GM10248 (cell line): ENCODE measurements around the gene FAM163B.

Source experiments
- CTCF ChIA-PET: fragments of 300-600 bp; sonication (Branson Sonifier 250); formaldehyde crosslinking; extraction: SDS; loops from one replicate; lab custom pipeline; 2021; ENCODE audit warnings: antibody characterized with exemption; lab: Yijun Ruan, JAX
- POLR2A ChIA-PET: fragments of 350-650 bp; sonication (Branson Sonifier 250); formaldehyde crosslinking; extraction: SDS; loops from one replicate; lab custom pipeline; 2020; ENCODE audit warnings: antibody characterized with exemption; lab: Yijun Ruan, JAX
- DNase-seq: peaks from one replicate; pipeline ENCODE4 v3.0.0; 2012; ENCODE audit errors: extremely low spot score
- CTCF ChIP-seq: IDR thresholded peaks from 2 replicates; pipeline ENCODE4 v1.5.1; 2012; ENCODE audit warnings: mild to moderate bottlenecking, low read depth; ENCODE audit errors: extremely low read depth, missing control alignments, control extremely low read depth

The FAM163B gene

GRCh38 chr9:133601746-133602145, 7.4 kb downstream of the FAM163B start:
- ChIA-PET CTCF (no interaction called here), POLR2A (no interaction called here)
- DNase-seq, result no peak
- TF ChIP-seq CTCF, result no peak

DNA sequence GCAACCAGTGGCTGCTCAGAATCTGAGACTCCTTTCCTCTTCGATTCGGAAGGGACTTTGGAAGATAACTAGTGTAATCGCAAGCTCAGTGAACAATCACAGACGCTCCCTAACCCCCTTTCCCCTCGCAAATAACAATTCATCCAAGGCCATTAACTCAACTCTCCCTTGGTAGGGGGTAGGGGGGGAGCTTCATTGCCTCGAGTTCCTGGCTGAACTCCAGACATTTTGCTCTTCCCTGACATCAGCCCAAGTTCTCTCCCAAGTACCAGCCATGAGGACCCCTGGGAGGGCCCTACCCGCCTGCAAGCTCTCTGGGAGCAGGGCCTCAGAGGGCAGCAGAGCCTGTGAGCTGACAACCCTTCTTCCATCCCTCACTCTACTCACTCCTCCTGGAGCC, 8.4 kb downstream of the FAM163B start:
- CTCF ChIA-PET, result no interaction called here
- POLR2A ChIA-PET, result no interaction called here
- DNase-seq, result no peak
- no peak for TF ChIP-seq CTCF

- no peak for DNase-seq
- TF ChIP-seq CTCF, result no peak
- ChIA-PET POLR2A (no interaction called here), CTCF (no interaction called here)
Observed at GRCh38 chr9:133599470-133600173, 9.6 kb downstream of the FAM163B start.

DNA sequence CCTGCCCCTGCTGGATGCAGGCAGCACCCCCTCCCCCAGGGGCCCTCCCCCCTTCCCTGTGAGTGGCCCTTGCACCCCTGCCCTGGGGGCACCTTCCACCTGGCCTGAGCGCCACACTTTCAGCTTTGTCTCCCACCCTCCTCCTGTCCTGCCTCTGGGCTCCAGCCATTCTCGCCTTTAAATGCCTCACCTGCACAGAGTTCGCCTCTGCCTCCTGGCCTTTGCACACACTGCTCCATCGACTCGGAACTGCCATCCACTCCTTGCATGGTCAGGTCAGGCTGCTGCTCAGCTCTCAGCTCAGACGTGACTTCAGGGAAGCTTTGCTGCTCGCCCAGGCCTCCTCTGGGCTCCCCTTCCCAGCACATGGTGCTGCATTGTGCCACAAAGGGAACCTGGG, 10.2 kb downstream of the FAM163B start:
- ChIA-PET CTCF (no interaction called here), POLR2A (no interaction called here)
- no peak for DNase-seq
- TF ChIP-seq CTCF, result no peak

- CTCF ChIA-PET, result interaction anchor here (0.9 to 1.1 kb wide), 2 partner anchors 10 to 31 kb away, joined by 3 read pairs; no protein-coding TSS in a partner anchor
- POLR2A ChIA-PET, result no interaction called here
- no peak for DNase-seq
- TF ChIP-seq CTCF, result no peak
Observed at GRCh38 chr9:133597316-133597957, 11.8 kb downstream of the FAM163B start.

DNA sequence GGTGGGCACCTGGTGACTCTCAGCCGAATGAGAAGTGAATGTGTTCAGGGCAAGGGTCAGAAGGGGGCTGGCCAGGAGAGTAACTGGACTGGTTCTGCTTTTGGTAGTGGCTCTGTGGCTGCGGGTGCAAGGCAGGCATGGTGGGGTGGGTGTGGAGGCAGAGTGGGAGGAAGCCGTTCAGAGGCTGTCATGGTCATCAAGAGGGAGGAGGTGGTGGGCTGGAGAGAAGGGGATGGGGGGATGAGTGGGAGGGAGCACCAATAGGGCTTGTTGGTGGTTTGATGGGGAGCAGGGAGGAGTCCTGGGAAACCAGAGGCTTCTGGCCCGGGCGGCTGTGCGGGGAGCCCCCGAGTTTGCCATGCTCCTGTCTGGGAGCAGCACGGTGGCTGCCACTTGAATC, 13.3 kb downstream of the FAM163B start:
- ChIA-PET CTCF (no interaction called here), POLR2A (no interaction called here)
- no peak for DNase-seq
- TF ChIP-seq CTCF, result no peak
